NCI-H1417 (cell line): Measurements from ENCODE around the gene USP35.

Experiments
- DNase-seq, 3 experiments: peaks; one replicate each; lab custom pipeline; 2025; lab: John Stamatoyannopoulos, UW

The USP35 gene

GRCh38 chr11:78196661-78197091, 8.0 kb downstream of the USP35 start:
- no peak for DNase-seq

DNA sequence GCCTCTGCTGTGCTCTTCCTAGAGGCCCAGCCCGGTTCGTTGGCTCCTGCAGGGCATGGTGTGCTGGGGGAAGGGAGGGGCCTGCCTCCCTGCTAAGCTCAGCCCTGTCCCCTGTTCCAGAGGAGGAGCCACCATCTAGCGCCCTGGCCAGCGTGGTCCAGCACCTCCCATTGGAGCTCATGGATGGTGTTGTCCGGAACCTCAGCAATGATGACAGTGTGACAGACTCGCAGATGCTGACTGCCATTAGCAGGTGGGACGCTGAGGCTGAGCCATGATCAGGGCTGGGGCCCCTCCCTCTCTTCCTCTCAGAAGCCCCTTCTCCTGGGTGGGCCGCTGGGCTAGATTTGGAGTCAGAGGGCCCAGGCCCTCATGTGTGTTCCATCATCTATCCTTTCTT, 9.1 kb downstream of the USP35 start:
- DNase-seq = no peak

GRCh38 chr11:78199015-78199652, 10.4 kb downstream of the USP35 start:
- no peak for DNase-seq

GRCh38 chr11:78199653-78200015, 10.9 kb downstream of the USP35 start:
- DNase-seq = no peak

DNA sequence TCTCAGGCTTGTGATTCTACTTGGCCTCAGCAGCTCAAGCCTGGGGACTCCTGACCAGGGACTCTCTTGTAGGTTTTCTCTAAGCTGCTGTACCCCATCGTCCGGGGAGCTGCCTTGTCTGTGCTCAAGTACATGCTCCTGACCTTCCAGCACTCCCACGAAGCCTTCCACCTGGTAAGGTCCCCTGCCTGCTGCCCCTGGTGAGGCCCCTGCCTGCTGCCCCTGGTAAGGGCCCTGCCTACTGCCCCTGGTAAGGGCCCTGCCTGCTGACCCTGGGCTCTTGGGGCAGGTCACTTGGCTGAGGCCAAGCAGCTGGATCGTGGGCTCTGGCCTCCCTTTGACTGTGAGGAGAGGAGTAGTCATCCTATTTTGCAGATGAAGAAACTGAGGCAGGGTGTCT, 11.3 kb downstream of the USP35 start:
- DNase-seq = no peak

- no peak for DNase-seq
Observed at GRCh38 chr11:78200553-78200952, 11.8 kb downstream of the USP35 start.

GRCh38 chr11:78201096-78201818, 12.5 kb downstream of the USP35 start:
- no peak for DNase-seq

DNA sequence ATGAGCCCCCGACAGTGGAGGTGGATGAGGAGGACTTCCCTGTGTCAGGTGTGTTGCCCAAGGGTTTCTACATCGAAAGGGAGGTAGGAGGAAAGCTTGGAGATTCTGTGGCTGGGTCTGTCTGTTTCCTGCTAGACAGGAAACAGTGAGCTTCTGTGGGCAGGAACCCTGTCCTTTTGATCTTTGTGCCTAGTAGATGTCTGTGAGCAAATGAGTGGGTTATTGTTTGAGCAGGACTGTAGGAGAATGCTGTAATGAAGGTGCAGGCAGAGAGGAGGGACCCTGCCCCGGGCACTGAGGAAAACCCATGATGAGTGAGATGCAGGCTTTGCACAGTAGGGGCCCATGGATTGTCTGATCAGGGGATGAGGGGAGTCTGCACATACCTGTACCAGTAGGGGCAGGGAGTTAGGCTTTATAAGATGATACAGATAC, 14.0 kb downstream of the USP35 start:
- DNase-seq = no peak

GRCh38 chr11:78203184-78203583, 14.5 kb downstream of the USP35 start:
- no peak for DNase-seq

GRCh38 chr11:78205256-78205655, 16.5 kb downstream of the USP35 start:
- no peak for DNase-seq

DNA sequence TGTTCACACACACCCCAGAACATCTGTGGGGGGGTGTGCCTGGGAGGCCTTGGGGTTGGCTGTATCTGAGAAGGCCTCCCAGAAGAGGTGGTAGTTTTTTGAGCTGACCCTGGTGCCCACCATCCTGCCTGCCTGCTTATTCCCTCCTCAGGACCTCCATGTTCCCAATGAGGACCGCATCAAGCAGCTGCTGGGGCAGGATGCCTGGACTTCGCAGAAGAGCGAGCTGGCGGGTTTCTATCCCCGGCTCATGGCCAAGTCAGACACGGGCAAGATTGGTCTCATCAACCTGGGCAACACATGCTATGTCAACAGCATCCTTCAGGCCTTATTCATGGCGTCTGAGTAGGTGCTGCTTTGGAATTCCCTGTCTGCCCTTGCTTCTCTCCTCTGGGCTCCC, 17.0 kb downstream of the USP35 start:
- no peak for DNase-seq

DNA sequence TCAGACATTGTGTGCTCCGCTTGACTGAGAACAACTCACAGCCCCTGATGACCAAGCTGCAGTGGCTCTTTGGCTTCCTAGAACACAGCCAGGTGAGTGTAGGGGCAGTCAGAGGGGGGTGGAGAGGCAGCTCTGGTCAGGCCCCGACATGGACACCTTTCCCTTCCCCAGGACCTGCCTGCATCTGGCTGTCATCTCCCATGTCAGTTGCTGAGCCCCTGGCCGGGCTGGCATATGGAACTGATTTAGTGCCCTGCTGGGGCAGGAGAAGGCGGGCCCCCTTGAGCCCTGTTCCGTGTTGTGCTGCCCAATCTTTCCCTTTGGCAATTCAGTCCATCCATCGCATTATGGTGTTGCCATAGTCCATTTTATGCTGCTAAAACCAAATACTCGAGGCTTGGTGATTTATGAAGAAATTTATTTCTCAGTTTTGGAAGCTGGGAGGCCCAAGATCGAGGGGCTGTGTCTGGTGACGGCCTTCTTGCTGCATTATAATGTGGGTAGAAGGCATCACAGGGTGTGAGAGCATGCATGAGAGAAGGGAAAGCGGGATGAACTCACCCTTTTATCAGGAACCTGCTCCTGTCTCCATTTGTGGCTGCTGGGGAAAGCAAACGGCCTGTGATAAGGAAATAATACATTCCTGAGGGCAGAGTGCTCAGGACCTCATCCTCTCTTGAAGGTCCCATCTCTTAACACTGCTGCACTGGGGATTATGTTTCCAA, 19.0 kb downstream of the USP35 start:
- DNase-seq = no peak

DNA sequence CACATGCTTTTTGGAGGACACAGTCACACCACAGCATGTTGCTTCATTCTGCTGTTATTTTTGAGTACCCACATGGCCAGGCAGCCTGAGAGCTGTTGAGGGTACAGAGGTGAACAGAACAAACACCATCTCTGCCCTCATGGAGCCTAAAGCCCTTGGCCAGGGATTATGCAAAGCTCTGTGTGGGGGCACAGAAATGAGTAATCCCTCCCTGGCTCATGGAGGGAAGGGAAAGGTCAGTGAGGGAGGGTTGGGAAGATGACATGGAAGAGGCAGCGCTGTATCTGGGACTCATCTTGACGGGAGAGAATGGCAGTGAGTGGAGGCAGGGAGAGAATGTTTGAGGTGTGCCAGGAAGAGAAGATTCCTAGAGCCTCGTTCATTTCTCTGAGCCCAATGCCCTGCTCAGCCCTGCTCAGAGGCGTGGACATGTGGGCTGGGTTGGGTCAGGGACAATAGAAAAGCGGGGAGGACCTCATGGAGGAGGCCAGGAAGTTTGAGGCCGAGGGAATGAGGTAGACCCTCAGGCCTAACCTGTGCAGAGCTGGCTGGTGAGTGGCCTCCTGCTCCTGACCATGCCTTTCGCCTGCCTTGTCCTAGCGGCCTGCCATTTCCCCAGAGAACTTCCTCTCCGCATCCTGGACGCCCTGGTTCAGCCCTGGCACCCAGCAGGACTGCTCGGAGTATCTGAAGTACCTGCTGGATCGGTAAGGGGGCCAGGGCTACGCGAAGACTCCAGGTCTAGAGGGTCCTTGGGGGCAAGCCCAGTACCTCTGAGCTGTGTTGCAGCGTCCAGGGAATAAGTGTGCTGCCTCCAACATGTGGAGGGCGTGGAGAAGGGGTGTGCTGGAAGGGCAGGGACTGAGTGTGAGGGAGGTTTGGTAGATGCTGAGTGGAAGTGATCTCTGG, 19.8 kb downstream of the USP35 start:
- no peak for DNase-seq

DNA sequence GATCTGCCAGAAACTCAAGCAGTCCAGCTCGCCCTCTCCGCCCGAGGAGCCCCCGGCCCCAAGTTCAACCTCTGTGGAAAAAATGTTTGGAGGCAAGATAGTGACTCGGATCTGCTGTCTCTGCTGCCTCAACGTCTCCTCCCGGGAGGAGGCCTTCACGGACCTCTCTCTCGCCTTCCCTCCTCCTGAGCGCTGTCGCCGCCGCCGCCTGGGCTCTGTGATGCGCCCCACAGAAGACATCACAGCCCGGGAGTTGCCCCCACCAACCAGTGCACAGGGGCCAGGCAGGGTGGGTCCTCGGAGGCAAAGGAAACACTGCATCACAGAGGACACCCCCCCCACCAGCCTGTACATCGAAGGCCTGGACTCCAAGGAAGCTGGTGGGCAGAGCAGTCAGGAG, 20.8 kb downstream of the USP35 start:
- DNase-seq = no peak

DNA sequence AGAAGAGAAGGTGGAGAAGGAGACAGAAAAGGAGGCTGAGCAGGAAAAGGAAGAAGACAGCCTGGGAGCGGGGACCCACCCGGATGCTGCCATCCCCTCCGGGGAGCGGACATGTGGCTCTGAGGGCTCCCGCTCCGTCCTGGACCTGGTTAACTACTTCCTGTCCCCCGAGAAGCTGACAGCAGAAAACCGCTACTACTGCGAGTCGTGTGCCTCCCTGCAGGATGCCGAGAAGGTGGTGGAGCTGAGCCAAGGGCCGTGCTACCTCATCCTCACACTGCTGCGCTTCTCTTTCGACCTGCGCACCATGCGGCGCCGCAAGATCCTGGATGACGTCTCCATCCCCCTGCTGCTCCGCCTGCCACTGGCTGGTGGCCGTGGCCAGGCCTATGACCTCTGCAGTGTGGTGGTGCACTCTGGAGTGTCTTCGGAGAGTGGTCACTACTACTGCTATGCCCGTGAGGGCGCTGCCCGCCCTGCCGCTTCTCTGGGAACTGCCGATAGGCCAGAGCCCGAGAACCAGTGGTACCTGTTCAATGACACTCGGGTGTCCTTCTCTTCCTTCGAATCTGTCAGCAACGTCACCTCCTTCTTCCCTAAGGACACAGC, 21.4 kb downstream of the USP35 start:
- no peak for DNase-seq

DNA sequence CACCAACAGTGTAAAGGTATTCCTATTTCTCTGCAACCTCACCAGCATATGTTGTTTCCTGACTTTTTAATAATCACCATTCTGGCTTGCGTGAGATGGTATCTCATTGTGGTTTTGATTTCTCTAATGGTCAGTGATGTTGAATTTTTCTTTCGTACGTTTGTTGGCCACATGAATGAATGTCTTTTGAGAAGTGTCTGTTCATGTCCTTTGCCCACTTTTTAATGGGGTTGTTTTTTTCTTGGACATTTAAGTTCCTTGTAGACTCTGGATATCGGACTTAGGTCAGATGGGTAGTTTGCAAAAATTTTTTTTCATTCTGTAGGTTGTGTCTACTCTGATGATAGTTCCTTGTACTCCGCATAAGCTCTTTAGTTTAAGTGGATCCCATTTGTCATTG, 22.8 kb downstream of the USP35 start:
- DNase-seq = no peak

DNA sequence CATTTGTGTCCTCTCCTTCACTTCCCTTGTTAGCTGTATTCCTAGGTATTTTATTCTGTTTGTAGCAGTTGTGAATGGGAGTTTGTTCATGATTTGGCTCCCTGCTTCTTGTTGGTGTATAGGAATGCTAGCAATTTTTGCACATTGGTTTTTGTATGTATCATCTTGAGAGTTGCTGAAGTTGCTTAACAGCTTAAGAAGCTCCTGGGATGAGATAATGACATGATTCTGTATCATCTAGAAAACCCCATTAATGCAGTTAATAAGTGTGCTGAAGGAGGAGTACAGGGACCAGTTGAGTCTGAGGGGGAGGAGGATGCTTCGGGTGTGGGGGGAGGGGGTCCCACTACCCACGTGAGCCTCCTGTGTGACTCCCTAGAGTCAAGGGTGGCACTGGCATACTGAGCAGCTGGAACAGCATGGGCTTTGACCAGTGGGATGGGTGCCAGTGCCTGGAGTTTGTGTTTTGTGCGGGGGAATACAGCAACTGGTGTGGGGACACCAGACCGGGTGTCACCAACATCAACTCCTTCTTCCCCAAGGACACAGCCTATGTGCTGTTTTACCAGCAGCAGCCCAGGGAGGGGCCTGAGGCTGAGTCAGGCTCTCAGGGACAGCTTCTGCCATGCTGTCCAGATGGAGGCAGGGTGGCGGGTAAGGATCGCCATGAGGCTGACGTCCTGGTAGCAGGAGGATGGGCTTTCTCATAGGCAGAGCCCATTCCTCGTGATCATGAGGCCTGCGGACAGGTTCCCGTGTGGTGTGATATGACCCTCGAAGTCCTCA, 24.1 kb downstream of the USP35 start:
- DNase-seq = no peak

DNA sequence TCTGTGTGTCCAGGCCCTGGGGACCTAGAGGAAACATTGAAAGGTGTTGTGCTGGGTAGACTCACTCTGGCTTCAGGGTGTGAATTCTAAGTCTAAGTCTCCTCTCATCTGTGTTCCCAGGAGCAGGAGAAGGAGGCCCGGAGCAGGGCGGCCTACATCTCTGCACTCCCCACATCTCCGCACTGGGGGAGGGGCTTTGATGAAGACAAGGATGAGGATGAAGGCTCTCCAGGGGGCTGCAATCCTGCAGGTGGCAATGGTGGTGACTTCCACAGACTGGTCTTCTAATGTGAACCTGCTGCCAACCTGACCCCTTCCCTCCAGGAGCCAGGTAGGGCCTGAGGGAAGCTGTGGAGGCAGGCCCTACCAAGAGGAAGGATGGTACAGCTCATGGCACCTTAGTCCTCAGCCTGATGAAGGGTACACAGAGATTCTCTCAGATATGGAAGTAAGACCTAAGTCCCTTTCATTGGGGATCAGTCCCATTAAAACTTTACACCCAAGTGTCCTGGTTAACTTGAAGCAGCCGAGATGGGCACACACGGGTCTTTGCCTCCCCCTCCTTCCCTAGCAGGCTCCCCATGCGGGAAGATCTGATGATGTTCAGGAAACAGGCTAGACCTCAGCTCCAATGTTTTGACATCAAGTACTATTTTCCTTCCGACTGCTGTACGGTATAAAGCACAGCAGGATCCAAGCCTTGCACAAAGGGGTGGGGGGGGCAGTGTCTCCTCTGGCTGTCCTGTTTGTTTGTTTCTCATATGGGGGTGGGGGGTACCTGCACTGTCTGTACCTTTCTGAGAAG, 25.0 kb downstream of the USP35 start:
- DNase-seq = no peak

DNA sequence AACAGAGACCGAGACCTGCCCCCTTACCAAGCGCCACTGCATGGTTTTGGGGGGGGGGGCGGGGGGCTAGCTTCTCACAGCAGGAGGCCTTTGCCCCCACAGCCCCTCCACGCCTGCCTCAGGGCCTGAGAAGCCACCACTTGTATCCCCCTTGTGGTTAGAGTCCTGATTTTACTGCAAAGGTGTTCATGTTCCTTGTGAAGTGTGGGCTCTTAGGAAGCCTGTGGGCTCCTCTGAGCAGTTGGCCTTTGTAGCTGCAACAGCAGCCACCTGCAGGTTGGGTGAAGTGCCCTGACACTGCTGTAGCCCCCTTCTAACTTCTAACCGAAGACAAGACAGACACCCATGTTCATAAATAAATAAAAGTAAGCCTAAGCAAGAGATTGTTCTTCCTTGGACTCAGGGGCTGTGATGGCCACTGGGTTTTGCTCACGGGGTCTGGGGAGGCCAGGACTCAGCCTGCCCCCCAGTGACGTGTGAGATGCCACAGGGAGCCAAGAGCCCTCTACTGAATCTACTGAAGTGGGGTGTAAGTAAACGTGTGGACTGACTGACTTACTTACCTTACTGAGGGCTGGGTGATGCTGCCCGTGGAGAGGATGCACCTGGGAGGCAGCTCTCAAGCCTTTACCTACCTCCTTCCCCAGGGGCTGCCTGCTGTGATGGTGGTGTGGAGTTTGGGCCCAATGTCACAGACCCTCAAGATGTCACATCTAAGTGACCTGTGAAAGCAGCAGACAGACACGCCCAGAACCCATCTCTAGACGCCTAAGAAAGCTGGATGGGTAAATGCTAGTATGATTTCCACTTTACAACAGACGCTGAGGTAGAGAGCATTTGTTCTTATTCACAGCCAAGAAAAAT, 25.8 kb downstream of the USP35 start:
- no peak for DNase-seq
